Measurements from ENCODE around the gene KCNN1. TPM values are rescaled to one million over a fixed set of nuclear protein-coding genes. Genes with fewer than 3 reads are reported as not detected.

KCNN1 gene
- total and polyA plus RNA-seq, 9 of the 15 experiments (the other 6 are each of a cell fraction or from before 2014, with no cell fraction given), result 0.01 to 6.2 (median 0.72) TPM

- peak overlapping the region; percentile 51 for H3K4me3 ChIP-seq
- in situ Hi-C loops (cut with MboI), result loop anchor here (10.0 kb wide), 1 partner anchor 46 kb away; no protein-coding TSS in a partner anchor
- ATAC-seq (no peak), FAIRE-seq (no peak), DNase-seq (ENCODE audit: extremely low read depth in 1 of 4, low spot score in 3 of 4) (no peak)
- CTCF ChIA-PET (ENCODE audit: low intra/inter-chr PET ratio), result no interaction called here
- 0 out of 4 replicates have a peak overlapping the region, but pooled peaks of 1 of the 2 experiments have one; percentile 53 for H3K9ac ChIP-seq (ENCODE audit: insufficient read depth in 1 of 2, low read depth in 2 of 2, low read length in 2 of 2)
- no peaks in the 10 kb centered on the region for H3K79me2 ChIP-seq (ENCODE audit: control insufficient read depth, insufficient read depth, low read length)
- H3K9me3 ChIP-seq (replicated peaks; ENCODE audit: control insufficient read depth, insufficient read depth, low read depth, low read length), result no peaks in the 10 kb centered on the region
- H2AFZ ChIP-seq (ENCODE audit: low read depth, low read length), result no peak overlapping the region
- POLR2A ChIA-PET, result interaction anchor here (0.5 kb wide), 1 partner anchor 51 kb away, joined by 3 read pairs; no protein-coding TSS in a partner anchor
- peak overlapping the region; percentile 23; the same call in 1 of the 2 replicates for H3K4me2 ChIP-seq (ENCODE audit: insufficient read depth, low read length)
- H3K4me1 ChIP-seq (replicated peaks in 1 of 2; ENCODE audit: control insufficient read depth in 2 of 2, insufficient read depth in 2 of 2, low read length in 2 of 2), result peaks cover 61 to 80% of the 10 kb centered on the region in 2 experiments
- TF ChIP-seq MXD1 (CRISPR knock-in tag; IDR thresholded peaks at IDR 0.05; ENCODE audit: borderline replicate concordance, poor library complexity, severe bottlenecking) (no peak), KHSRP (IDR thresholded peaks at IDR 0.05) (no peak), MBD2 (IDR thresholded peaks at IDR 0.05; ENCODE audit: borderline replicate concordance, low read depth) (0 out of 2 replicates have a peak, but pooled peaks have one; percentile 4), TAF9B (IDR thresholded peaks at IDR 0.05; ENCODE audit: partially characterized antibody) (no peak), PRPF4 (IDR thresholded peaks at IDR 0.05; ENCODE audit: insufficient read depth, low read depth, low read length, poor library complexity, severe bottlenecking) (no peak), ZBTB7A (IDR thresholded peaks at IDR 0.05; ENCODE audit: borderline replicate concordance, control insufficient read depth, low read depth, low read length) (peak; percentile 31; the same call in 1 of the 2 replicates), CTCFL (IDR thresholded peaks at IDR 0.05; ENCODE audit: borderline replicate concordance, insufficient read depth, low read depth, low read length, poor library complexity, severe bottlenecking) (no peak), ZBTB17 (CRISPR knock-in tag; IDR thresholded peaks at IDR 0.05) (no peak), POLR3G (IDR thresholded peaks at IDR 0.05; ENCODE audit: extremely low read depth, insufficient read length, insufficient replicate concordance) (no peak), MXI1 (IDR thresholded peaks at IDR 0.05; ENCODE audit: low read depth, low read length) (no peak), CREBBP (IDR thresholded peaks at IDR 0.05; ENCODE audit: low read depth, low read length) (no peak)
- H4K20me1 ChIP-seq (replicated peaks; ENCODE audit: control insufficient read depth, insufficient read depth, low read length), result no peaks in the 10 kb centered on the region
- intact Hi-C loops (cut with micrococcal nuclease), result loop anchor here (10.0 kb wide), 1 partner anchor 206 kb away; the partner anchor contains the start of gene PIK3R2
- no peaks in the 10 kb centered on the region for H3K27me3 ChIP-seq (ENCODE audit: control insufficient read depth in 2 of 2, insufficient read depth in 2 of 2, low read length in 2 of 2)
- WGBS (ENCODE audit: insufficient coverage, low coverage, missing lambda C conversion rate), result 11% methylated on average over 3 of the region's 16 CpGs
- H3K36me3 ChIP-seq (ENCODE audit: control insufficient read depth, insufficient read depth, low read length), result peaks cover 14% of the 10 kb centered on the region; the same call in 2 of the 3 replicates
- no TSS peak for BruUV-seq (replicated peaks)
- H3K27ac ChIP-seq (ENCODE audit: extremely low read depth, low read depth, low read length), result no peak overlapping the region
- H3K9me1 ChIP-seq (ENCODE audit: control insufficient read depth, insufficient read depth, low read length), result no peaks in the 10 kb centered on the region
Observed at GRCh38 chr19:17948514-17948900, 18.4 kb upstream of the KCNN1 start.

Measured in K562 (cell line).